Astrocyte of the spinal cord (primary cell): Measurements from ENCODE around the gene SLC39A8.
A peak's percentile ranks its signal among the peaks of the same experiment; 100 is the strongest.

ENCODE experiments used
- DNase-seq: peaks from one replicate; pipeline ENCODE4 v3.0.0; 2011; ENCODE audit warnings: low read depth, low spot score
- H3K4me3 ChIP-seq: 2 replicates; pipeline ENCODE4 v1.5.1; 2011; ENCODE audit warnings: low read depth, mild to moderate bottlenecking, low read length, moderate library complexity
- in situ Hi-C: cut with HindIII; loops from 2 replicates; pipeline ENCODE4 v1.10.0; 2017; ENCODE audit warnings: low sequenced_read_pairs
- TF ChIP-seq, protein P1 (sequence below): IDR thresholded peaks from 2 replicates; pipeline ENCODE4 v1.5.1; 2012; ENCODE audit warnings: low read depth, mild to moderate bottlenecking, low read length, inconsistent platforms

The SLC39A8 gene

DNA sequence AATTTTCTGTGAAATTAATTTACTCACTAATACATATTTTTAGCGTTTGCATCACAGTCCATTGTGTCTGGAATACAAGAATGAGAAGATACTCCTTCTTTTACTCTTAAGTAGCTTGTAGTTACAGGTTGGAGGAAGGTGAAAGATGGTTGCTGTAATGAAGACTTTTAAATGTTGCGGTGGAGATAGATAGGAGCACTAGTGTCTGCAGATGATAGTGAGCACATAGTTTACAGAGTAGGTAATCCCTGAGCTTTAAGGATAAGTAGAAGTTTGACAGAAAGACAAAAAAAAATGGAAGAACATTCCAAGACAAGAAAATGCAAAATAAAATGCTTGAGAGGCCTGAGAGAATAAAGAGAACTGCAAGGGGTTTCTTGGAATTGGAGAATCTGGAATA lies 5.4 kb upstream of the SLC39A8 start:
- in situ Hi-C loops = no loop called here
- DNase-seq = no peak

DNA sequence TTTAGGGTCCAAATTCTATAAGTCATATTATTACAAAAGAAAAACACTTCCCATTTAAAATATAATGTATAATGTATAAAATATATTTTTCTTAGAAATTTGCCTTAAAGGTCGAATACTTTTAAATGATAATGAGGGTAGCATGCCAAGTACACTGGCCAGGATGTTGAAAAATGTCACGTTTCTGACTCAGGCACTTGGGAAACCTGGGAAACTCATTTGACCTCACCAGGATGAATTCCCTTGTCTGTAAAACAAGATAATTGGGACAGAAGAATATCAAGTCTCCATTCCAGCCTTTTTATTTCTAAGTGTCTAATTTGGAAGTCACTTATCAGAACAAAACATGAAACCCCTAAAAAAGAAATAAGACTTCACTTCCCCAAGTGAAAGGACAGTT lies 3.4 kb upstream of the SLC39A8 start:
- in situ Hi-C loops = no loop called here
- TF ChIP-seq, protein P1, sequence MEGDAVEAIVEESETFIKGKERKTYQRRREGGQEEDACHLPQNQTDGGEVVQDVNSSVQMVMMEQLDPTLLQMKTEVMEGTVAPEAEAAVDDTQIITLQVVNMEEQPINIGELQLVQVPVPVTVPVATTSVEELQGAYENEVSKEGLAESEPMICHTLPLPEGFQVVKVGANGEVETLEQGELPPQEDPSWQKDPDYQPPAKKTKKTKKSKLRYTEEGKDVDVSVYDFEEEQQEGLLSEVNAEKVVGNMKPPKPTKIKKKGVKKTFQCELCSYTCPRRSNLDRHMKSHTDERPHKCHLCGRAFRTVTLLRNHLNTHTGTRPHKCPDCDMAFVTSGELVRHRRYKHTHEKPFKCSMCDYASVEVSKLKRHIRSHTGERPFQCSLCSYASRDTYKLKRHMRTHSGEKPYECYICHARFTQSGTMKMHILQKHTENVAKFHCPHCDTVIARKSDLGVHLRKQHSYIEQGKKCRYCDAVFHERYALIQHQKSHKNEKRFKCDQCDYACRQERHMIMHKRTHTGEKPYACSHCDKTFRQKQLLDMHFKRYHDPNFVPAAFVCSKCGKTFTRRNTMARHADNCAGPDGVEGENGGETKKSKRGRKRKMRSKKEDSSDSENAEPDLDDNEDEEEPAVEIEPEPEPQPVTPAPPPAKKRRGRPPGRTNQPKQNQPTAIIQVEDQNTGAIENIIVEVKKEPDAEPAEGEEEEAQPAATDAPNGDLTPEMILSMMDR = no peak
- DNase-seq = no peak
- H3K4me3 ChIP-seq = no peak overlapping the region

More for the DNA sequence above, 5.4 kb upstream of the SLC39A8 start:
- no peak overlapping the region for H3K4me3 ChIP-seq
- TF ChIP-seq, protein P1 = no peak

GRCh38 chr4:102345795-102346100 lies 466 bp upstream of the SLC39A8 start:
- peak overlapping the region; percentile 75 for H3K4me3 ChIP-seq
- in situ Hi-C loops = no loop called here
- DNase-seq = no peak

DNA sequence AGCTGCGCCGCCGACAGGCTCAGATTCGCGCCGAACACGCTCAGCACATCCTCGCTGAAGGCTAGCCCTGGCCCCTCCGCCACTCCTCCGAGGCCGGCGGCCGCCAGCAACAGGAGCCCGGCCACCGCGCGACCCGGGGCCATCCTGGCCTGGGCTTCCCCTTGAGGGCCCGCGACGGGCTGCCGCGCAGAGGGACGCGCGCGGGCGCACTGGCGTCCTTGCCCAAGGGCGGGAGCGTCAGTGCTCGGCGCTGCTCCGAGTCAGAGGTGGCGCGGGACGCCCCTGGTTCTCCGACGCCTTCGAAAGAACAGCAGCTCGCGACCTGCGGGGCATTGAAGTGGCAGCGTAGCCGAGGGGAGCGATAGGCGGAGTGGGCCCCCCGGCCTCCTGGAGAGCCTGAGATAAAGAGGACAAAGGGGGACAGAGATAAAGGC lies 745 bp downstream of the SLC39A8 start:
- TF ChIP-seq, protein P1 = no peak
- in situ Hi-C loops = no loop called here
- peak; percentile 51 for DNase-seq

More at GRCh38 chr4:102345795-102346100, 466 bp upstream of the SLC39A8 start:
- TF ChIP-seq, protein P1 = no peak

GRCh38 chr4:102343964-102344519 lies 1.2 kb downstream of the SLC39A8 start:
- TF ChIP-seq, protein P1 = no peak
- H3K4me3 ChIP-seq = peak overlapping the region; percentile 75
- in situ Hi-C loops = no loop called here
- DNase-seq = no peak

More for the DNA sequence above, 745 bp downstream of the SLC39A8 start:
- peak overlapping the region; percentile 75 for H3K4me3 ChIP-seq

- DNase-seq = no peak
- TF ChIP-seq, protein P1 = no peak
- in situ Hi-C loops = no loop called here
Observed at GRCh38 chr4:102342404-102343074, 2.7 kb downstream of the SLC39A8 start.

More at GRCh38 chr4:102342404-102343074, 2.7 kb downstream of the SLC39A8 start:
- no peak overlapping the region for H3K4me3 ChIP-seq
